GM12878 (cell line): ENCODE measurements around the gene RNASE7. TPM values are rescaled to one million over a fixed set of nuclear protein-coding genes. Genes with fewer than 3 reads are reported as not detected.

Experiments used
- ATAC-seq: fragments of 200-7000 bp; cut with Tn5 transposase; 3 replicates; pipeline ENCODE4 v1.9.1; 2020; ENCODE audit warnings: mild to moderate bottlenecking, moderate library complexity
- BruUV-seq: library from RNA; stranded (reverse); fragments of 400-500 nt; replicated peaks from 2 replicates; lab custom pipeline; 2021; lab: Mats Ljungman, UMichigan
- CTCF ChIA-PET: fragments of 300-600 bp; sonication (Branson Sonifier 250); formaldehyde crosslinking; extraction: SDS; loops from one replicate; lab custom pipeline; 2021; ENCODE audit warnings: inconsistent platforms; lab: Yijun Ruan, JAX
- POLR2A ChIA-PET: fragments of 350-600 bp; formaldehyde crosslinking; extraction: SDS; loops from one replicate; lab custom pipeline; 2021; ENCODE audit warnings: inconsistent platforms; lab: Charles Lee
- RAD21 ChIA-PET: fragments of 300-600 bp; sonication (Branson Sonifier 250); formaldehyde crosslinking; loops from one replicate; lab custom pipeline; 2023; ENCODE audit warnings: antibody characterized with exemption; ENCODE audit not compliant: unreplicated experiment; lab: Charles Lee
- SMC1A ChIA-PET: fragments of 300-600 bp; sonication (Branson Sonifier 250); formaldehyde crosslinking; loops from one replicate; lab custom pipeline; 2023; ENCODE audit not compliant: unreplicated experiment, uncharacterized antibody; lab: Charles Lee
- DNase-seq: peaks from one replicate; pipeline ENCODE4 v3.0.0-alpha.2; 2011; ENCODE audit warnings: low read depth, low spot score
- FAIRE-seq: peaks from 3 replicates; lab custom pipeline; 2011; peaks lifted over from hg19 to GRCh38; lab: Jason Lieb, UNC
- H2AFZ ChIP-seq: 2 replicates; pipeline ENCODE4 v1.6.0; 2011; ENCODE audit warnings: low read depth, low read length, control low read depth; ENCODE audit not compliant: control insufficient read depth
- H3K27ac ChIP-seq: 2 replicates; pipeline ENCODE4 v1.5.1; 2011; ENCODE audit warnings: control low read depth; ENCODE audit not compliant: control insufficient read depth, insufficient read depth
- H3K27me3 ChIP-seq, 2 experiments: replicated peaks in 1 of 2; 2 replicates each; pipeline versions ENCODE4 v1.6.0 to v1.6.1; 2011; ENCODE audit warnings: low read length in 1 of 2; ENCODE audit not compliant: control insufficient read depth in 2 of 2, insufficient read depth in 2 of 2
- H3K36me3 ChIP-seq, 2 experiments: 2 replicates each; pipeline ENCODE4 v1.5.1; 2011; ENCODE audit warnings: low read length in 1 of 2; ENCODE audit not compliant: control insufficient read depth in 2 of 2, insufficient read depth in 2 of 2
- H3K4me1 ChIP-seq: 2 replicates; pipeline ENCODE4 v1.6.1; 2011; ENCODE audit warnings: mild to moderate bottlenecking, low read length, moderate library complexity, mixed read lengths; ENCODE audit not compliant: control insufficient read depth, insufficient read depth
- H3K4me2 ChIP-seq: 2 replicates; pipeline ENCODE4 v1.6.0; 2011; ENCODE audit warnings: control low read depth; ENCODE audit not compliant: control insufficient read depth, insufficient read depth
- H3K4me3 ChIP-seq: fragments of 200-600 bp; sonication (generic); 2 replicates; pipeline ENCODE4 v1.5.1; 2016
- H3K79me2 ChIP-seq: 2 replicates; pipeline ENCODE4 v1.6.0; 2011; ENCODE audit warnings: low read length; ENCODE audit not compliant: control insufficient read depth, insufficient read depth
- H3K9ac ChIP-seq: 2 replicates; pipeline ENCODE4 v1.8.0; 2011; ENCODE audit warnings: low read length, control low read depth, mixed read lengths; ENCODE audit not compliant: control insufficient read depth, insufficient read depth
- H3K9me3 ChIP-seq: replicated peaks from 3 replicates; pipeline ENCODE4 v1.5.1; 2011; ENCODE audit warnings: mild to moderate bottlenecking, low read length; ENCODE audit not compliant: control insufficient read depth, insufficient read depth
- H4K20me1 ChIP-seq: 2 replicates; pipeline ENCODE4 v1.6.0; 2011; ENCODE audit not compliant: control insufficient read depth, insufficient read depth
- ASH2L ChIP-seq: fragments of 300-600, 200-600 bp; sonication (generic); IDR thresholded peaks from 2 replicates; pipeline ENCODE4 v1.6.1; 2017; ENCODE audit warnings: low read depth, mild to moderate bottlenecking, borderline replicate concordance
- BCL11A ChIP-seq: IDR thresholded peaks from 2 replicates; pipeline ENCODE4 v1.6.1; 2011; ENCODE audit warnings: low read depth, low read length
- CREB1 ChIP-seq: IDR thresholded peaks from 2 replicates; pipeline ENCODE4 v1.6.1; 2012; ENCODE audit warnings: low read depth, mild to moderate bottlenecking, inconsistent platforms
- IKZF2 ChIP-seq, 2 experiments: fragments of 450-650 bp; IDR thresholded peaks; 2 replicates each; pipeline ENCODE4 v1.6.1; 2017; ENCODE audit warnings: mild to moderate bottlenecking in 2 of 2, moderate library complexity in 2 of 2
- RFX5 ChIP-seq: IDR thresholded peaks from 2 replicates; pipeline ENCODE4 v1.6.1; 2011; ENCODE audit warnings: low read depth, low read length, improper control_type of control experiment
- SMAD1 ChIP-seq: fragments of 450-650 bp; IDR thresholded peaks from 2 replicates; pipeline ENCODE4 v1.6.1; 2018; ENCODE audit warnings: mild to moderate bottlenecking, low read depth; ENCODE audit not compliant: partially characterized antibody
- STAT3 ChIP-seq: IDR thresholded peaks from 2 replicates; pipeline ENCODE4 v1.6.1; 2011; ENCODE audit warnings: low read depth, low read length, improper control_type of control experiment
- WGBS: methylation state at CpG from one replicate; pipeline ENCODE4 v1.1.6; 2016; ENCODE audit warnings: low lambda C conversion rate; ENCODE audit not compliant: insufficient replicate concordance, insufficient coverage; ENCODE audit errors: missing lambda C conversion rate; 5-methylcytosine and 5-hydroxymethylcytosine counted together
- in situ Hi-C: fragments of 300-500 bp; cut with MboI; formaldehyde crosslinking; loops from 9 replicates; pipeline ENCODE4 v1.14.3; 2018; ENCODE audit warnings: mixed read lengths
- intact Hi-C: fragments of 100-400 bp; cut with micrococcal nuclease; formaldehyde crosslinking; loops from one replicate; pipeline ENCODE4 v1.14.2; 2022; ENCODE audit not compliant: unreplicated experiment
- polyA plus RNA-seq, 11 experiments: library from polyadenylated mRNA; depleted of rRNA in 4 of 11; unstranded in 6 of 11; stranded (reverse) in 5 of 11; fragments of >200 nt; fragmentation: Nextera tagmentation in 4 of 11; fragmentation: Illumina TruSeq in 1 of 11; extraction: Ambion mirVana in 4 of 11; extraction: Trizol in 1 of 11; gene quantifications; 1 replicate in 1 of 11; 2 replicates in 10 of 11; pipeline versions ENCODE4 v1.2.1 to v1.2.3, GENCODE V29; 2011 to 2016; ENCODE audit warnings: inconsistent platforms in 2 of 11, missing spikeins in 2 of 11, low read depth in 1 of 11
- total RNA-seq, 4 experiments: library from RNA; depleted of rRNA in 3 of 4; stranded (reverse); fragments of >200 nt in 3 of 4; fragmentation: Illumina TruSeq in 1 of 4; extraction: Trizol in 1 of 4; gene quantifications; 2 replicates each; pipeline versions ENCODE4 v1.2.1 to v1.2.3, GENCODE V29; 2013 to 2021
- TF ChIP-seq, protein P1 (sequence below): IDR thresholded peaks from 2 replicates; pipeline ENCODE4 v1.6.1; 2011; ENCODE audit warnings: low read depth, low read length, improper control_type of control experiment, borderline replicate concordance
- TF ChIP-seq, protein P2 (sequence below): fragments of 450-650 bp; IDR thresholded peaks from 2 replicates; pipeline ENCODE4 v1.6.1; 2018; ENCODE audit warnings: mild to moderate bottlenecking, low read depth, moderate library complexity; ENCODE audit not compliant: partially characterized antibody

RNASE7 gene
- total and polyA plus RNA-seq, 10 of the 15 experiments (the other 5 are each of a cell fraction or from before 2014, with no cell fraction given), result not detected

DNA sequence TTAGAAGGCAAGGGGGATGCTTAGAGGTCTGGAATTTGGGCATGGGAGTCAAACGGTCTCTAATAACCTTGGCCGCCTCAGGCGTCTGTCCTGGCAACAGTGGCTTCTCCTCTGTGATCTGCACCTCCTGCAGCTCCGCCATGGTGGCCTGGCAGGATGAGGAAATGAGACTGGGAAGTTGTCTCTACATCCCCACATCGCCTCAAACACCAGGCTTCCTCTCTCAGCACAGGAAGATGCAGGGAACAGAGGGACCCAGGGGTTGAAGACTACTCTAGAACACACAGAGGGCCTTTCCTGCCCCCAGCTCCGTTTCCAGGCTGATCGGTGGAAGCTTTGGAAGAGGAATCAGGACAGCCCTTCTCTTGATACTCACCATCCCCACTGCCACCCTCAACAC, 19.0 kb upstream of the RNASE7 start (continued):
- TF ChIP-seq STAT3 (no peak), RFX5 (no peak), IKZF2 (IDR thresholded peaks at IDR 0.05) (no peak), BCL11A (no peak)
- TF ChIP-seq, all 136 proteins: peak for 0

DNA sequence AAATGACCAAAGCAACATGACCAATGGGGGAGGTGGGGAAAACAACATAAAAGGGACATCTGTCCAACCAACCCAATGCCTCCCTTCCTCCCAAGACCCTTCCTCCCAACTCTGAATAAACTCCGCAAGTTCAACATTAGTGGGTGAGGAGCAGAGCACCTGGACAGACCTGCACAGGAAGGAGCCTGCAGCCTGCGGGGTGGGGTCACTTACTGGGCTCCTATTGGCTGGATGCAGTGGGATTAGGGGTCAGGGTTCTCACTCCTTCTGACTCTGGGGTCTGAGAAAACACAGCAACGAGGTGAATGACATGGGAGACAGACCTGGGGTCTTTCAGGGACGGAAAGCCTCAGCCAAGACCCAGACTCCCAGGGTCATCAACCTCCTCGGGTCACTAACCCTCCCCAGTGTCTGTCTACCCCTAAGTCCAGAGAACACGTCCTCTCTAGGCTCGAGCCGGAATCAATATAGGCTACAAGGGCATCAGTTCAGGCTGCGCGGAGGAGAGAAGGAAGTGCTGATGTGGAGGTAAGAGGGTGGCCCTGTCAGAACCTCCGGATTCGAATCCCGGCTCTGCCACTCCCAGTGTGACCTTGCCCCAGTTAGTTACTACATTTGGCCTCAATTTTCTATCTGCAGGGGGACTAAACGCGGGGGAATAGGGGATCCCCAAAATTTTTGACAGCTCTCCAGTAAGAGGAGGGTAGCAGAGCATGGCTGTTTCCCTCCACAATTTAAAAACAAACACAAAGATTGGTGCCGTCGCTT, 18.2 kb upstream of the RNASE7 start:
- Histone ChIP-seq H3K4me3 (no peak overlapping the region; the same call in 1 of the 2 replicates), H3K9ac (no peak overlapping the region), H3K4me1 (peaks cover 4% of the 10 kb centered on the region; the same call in 1 of the 2 replicates), H3K27me3 (peaks cover 15 to 19% of the 10 kb centered on the region in 2 experiments), H3K79me2 (no peaks in the 10 kb centered on the region), H3K36me3 (no peaks in the 10 kb centered on the region), H2AFZ (no peak overlapping the region), H3K4me2 (peak overlapping the region; percentile 87; the same call in 1 of the 2 replicates), H3K27ac (no peak overlapping the region), H4K20me1 (no peaks in the 10 kb centered on the region), H3K9me3 (no peaks in the 10 kb centered on the region)
- DNase-seq (no peak), FAIRE-seq (no peak), ATAC-seq (no peak)
- RAD21 ChIA-PET, result no interaction called here
- TF ChIP-seq CREB1, result no peak
- TF ChIP-seq, protein P1, sequence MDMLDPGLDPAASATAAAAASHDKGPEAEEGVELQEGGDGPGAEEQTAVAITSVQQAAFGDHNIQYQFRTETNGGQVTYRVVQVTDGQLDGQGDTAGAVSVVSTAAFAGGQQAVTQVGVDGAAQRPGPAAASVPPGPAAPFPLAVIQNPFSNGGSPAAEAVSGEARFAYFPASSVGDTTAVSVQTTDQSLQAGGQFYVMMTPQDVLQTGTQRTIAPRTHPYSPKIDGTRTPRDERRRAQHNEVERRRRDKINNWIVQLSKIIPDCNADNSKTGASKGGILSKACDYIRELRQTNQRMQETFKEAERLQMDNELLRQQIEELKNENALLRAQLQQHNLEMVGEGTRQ, result no peak
- no peak for TF ChIP-seq ASH2L
- TF ChIP-seq, protein P2, sequence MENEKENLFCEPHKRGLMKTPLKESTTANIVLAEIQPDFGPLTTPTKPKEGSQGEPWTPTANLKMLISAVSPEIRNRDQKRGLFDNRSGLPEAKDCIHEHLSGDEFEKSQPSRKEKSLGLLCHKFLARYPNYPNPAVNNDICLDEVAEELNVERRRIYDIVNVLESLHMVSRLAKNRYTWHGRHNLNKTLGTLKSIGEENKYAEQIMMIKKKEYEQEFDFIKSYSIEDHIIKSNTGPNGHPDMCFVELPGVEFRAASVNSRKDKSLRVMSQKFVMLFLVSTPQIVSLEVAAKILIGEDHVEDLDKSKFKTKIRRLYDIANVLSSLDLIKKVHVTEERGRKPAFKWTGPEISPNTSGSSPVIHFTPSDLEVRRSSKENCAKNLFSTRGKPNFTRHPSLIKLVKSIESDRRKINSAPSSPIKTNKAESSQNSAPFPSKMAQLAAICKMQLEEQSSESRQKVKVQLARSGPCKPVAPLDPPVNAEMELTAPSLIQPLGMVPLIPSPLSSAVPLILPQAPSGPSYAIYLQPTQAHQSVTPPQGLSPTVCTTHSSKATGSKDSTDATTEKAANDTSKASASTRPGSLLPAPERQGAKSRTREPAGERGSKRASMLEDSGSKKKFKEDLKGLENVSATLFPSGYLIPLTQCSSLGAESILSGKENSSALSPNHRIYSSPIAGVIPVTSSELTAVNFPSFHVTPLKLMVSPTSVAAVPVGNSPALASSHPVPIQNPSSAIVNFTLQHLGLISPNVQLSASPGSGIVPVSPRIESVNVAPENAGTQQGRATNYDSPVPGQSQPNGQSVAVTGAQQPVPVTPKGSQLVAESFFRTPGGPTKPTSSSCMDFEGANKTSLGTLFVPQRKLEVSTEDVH, result no peak
- no peak for TF ChIP-seq SMAD1
- BruUV-seq, result no TSS peak
- POLR2A ChIA-PET, result no interaction called here
- CTCF ChIA-PET, result interaction anchor here (1.1 to 1.9 kb wide), 3 partner anchors 17 to 69 kb away, joined by 3 to 6 read pairs (median 3); no protein-coding TSS in a partner anchor
- in situ Hi-C loops (no loop called here), intact Hi-C loops (no loop called here)
- SMC1A ChIA-PET, result interaction anchor here (1.3 kb wide), 1 partner anchor 9 kb away, joined by 4 read pairs; no protein-coding TSS in a partner anchor
- 9% methylated on average over 17 of the region's 17 CpGs for WGBS
